K562 (cell line): ENCODE measurements around the gene C6orf89. TPM values are rescaled to one million over a fixed set of nuclear protein-coding genes. Genes with fewer than 3 reads are reported as not detected.

Source experiments
- ATAC-seq: fragments of 200-7000 bp; cut with Tn5 transposase; 3 replicates; pipeline ENCODE4 v1.9.1; 2020; ENCODE audit warnings: moderate library complexity
- BruUV-seq: library from RNA; stranded (reverse); fragments of 400-500 nt; replicated peaks from 2 replicates; lab custom pipeline; 2021; lab: Mats Ljungman, UMichigan
- CTCF ChIA-PET: fragments of 300-600 bp; formaldehyde crosslinking; extraction: SDS; loops from one replicate; lab custom pipeline; 2021; ENCODE audit warnings: low intra/inter-chr PET ratio; lab: Yijun Ruan, JAX
- POLR2A ChIA-PET: fragments of 300-600, 350-650 bp; sonication (Branson Sonifier 250); formaldehyde crosslinking; extraction: SDS; loops from one replicate; lab custom pipeline; 2021; ENCODE audit warnings: antibody characterized with exemption, inconsistent platforms; lab: Yijun Ruan, JAX
- DNase-seq, 4 experiments: peaks; one replicate each; pipeline versions ENCODE4 v3.0.0 to v3.0.0-alpha.2; 2011 to 2018; ENCODE audit warnings: low spot score in 3 of 4, mixed read lengths in 3 of 4; ENCODE audit errors: extremely low read depth in 1 of 4
- FAIRE-seq: peaks from 2 replicates; lab custom pipeline; 2011; peaks lifted over from hg19 to GRCh38; lab: Jason Lieb, UNC
- H2AFZ ChIP-seq: 2 replicates; pipeline ENCODE4 v1.6.0; 2011; ENCODE audit warnings: low read depth, low read length, control low read depth, inconsistent platforms
- H3K27ac ChIP-seq: fragments of 200-600 bp; 3 replicates; pipeline ENCODE4 v1.8.0; 2011; ENCODE audit warnings: low read depth, mild to moderate bottlenecking, control low read depth, inconsistent platforms, low read length, moderate library complexity, mixed read lengths; ENCODE audit errors: extremely low read depth
- H3K27me3 ChIP-seq, 2 experiments: fragments of 300-600 bp in 1 of 2; 2 replicates in 1 of 2; 3 replicates in 1 of 2; pipeline versions ENCODE4 v1.6.0 to v1.8.0; 2011; ENCODE audit warnings: inconsistent platforms in 2 of 2, low read length in 2 of 2, mild to moderate bottlenecking in 1 of 2, mixed read lengths in 1 of 2, moderate library complexity in 1 of 2; ENCODE audit not compliant: control insufficient read depth in 2 of 2, insufficient read depth in 2 of 2
- H3K36me3 ChIP-seq: fragments of 300-600 bp; 3 replicates; pipeline ENCODE4 v1.8.0; 2011; ENCODE audit warnings: mild to moderate bottlenecking, low read length, inconsistent platforms; ENCODE audit not compliant: control insufficient read depth, insufficient read depth
- H3K4me1 ChIP-seq, 2 experiments: fragments of 200-600 bp in 1 of 2; replicated peaks in 1 of 2; 2 replicates in 1 of 2; 3 replicates in 1 of 2; pipeline versions ENCODE4 v1.5.1 to v1.8.0; 2011; ENCODE audit warnings: inconsistent platforms in 2 of 2, low read length in 2 of 2, mild to moderate bottlenecking in 1 of 2, mixed read lengths in 1 of 2, moderate library complexity in 1 of 2; ENCODE audit not compliant: control insufficient read depth in 2 of 2, insufficient read depth in 2 of 2
- H3K4me2 ChIP-seq: 2 replicates; pipeline ENCODE4 v1.6.1; 2011; ENCODE audit warnings: low read length, control low read depth, inconsistent platforms, mixed read lengths; ENCODE audit not compliant: insufficient read depth
- H3K4me3 ChIP-seq: fragments of 200-600 bp; sonication (generic), shearing (Covaris generic); 2 replicates; pipeline ENCODE4 v1.5.1; 2016; ENCODE audit warnings: control low read depth, inconsistent platforms
- H3K79me2 ChIP-seq: fragments of 200-600 bp; 3 replicates; pipeline ENCODE4 v1.8.0; 2011; ENCODE audit warnings: low read length, inconsistent platforms; ENCODE audit not compliant: control insufficient read depth, insufficient read depth
- H3K9ac ChIP-seq, 2 experiments: 2 replicates each; pipeline versions ENCODE4 v1.6.0 to v1.6.1; 2011; ENCODE audit warnings: low read depth in 2 of 2, low read length in 2 of 2, control low read depth in 1 of 2, inconsistent platforms in 1 of 2, mild to moderate bottlenecking in 1 of 2, mixed read lengths in 1 of 2; ENCODE audit not compliant: insufficient read depth in 1 of 2
- H3K9me1 ChIP-seq: one replicate; pipeline ENCODE4 v1.6.0; 2011; ENCODE audit warnings: inconsistent platforms, mild to moderate bottlenecking, low read length, moderate library complexity; ENCODE audit not compliant: control insufficient read depth, insufficient read depth
- H3K9me3 ChIP-seq: replicated peaks from 2 replicates; pipeline ENCODE4 v1.5.1; 2011; ENCODE audit warnings: low read depth, low read length, inconsistent platforms; ENCODE audit not compliant: control insufficient read depth, insufficient read depth
- H4K20me1 ChIP-seq: replicated peaks from 2 replicates; pipeline ENCODE4 v1.6.1; 2011; ENCODE audit warnings: low read length, inconsistent platforms, mixed read lengths; ENCODE audit not compliant: control insufficient read depth, insufficient read depth
- BRD9 ChIP-seq: fragments of 450-650 bp; IDR thresholded peaks from 2 replicates; pipeline ENCODE4 v1.6.1; 2018; ENCODE audit warnings: low read depth; ENCODE audit not compliant: partially characterized antibody
- NFYB ChIP-seq: IDR thresholded peaks from 2 replicates; pipeline ENCODE4 v1.6.1; 2011; ENCODE audit warnings: mild to moderate bottlenecking, moderate library complexity; ENCODE audit not compliant: insufficient read length; ENCODE audit errors: extremely low read depth
- NKRF ChIP-seq: fragments of 450-650 bp; IDR thresholded peaks from 2 replicates; pipeline ENCODE4 v1.6.1; 2016; ENCODE audit warnings: borderline replicate concordance
- NONO ChIP-seq, 2 experiments: fragments of 200-400 bp in 1 of 2; fragments of 450-650 bp in 1 of 2; formaldehyde crosslinking in 1 of 2; IDR thresholded peaks; 2 replicates each; pipeline ENCODE4 v1.6.1; 2017; ENCODE audit warnings: low read depth in 2 of 2, mild to moderate bottlenecking in 2 of 2, moderate library complexity in 2 of 2, low read length in 1 of 2
- PML ChIP-seq: IDR thresholded peaks from 2 replicates; pipeline ENCODE4 v1.6.1; 2012; ENCODE audit warnings: low read length, inconsistent platforms
- RBM39 ChIP-seq: fragments of 200-400 bp; formaldehyde crosslinking; optimal IDR thresholded peaks from 2 replicates; pipeline ENCODE3; 2018; ENCODE audit warnings: low read depth, low read length
- TEAD2 ChIP-seq: fragments of 450-650 bp; IDR thresholded peaks from 2 replicates; pipeline ENCODE4 v1.6.1; 2016; ENCODE audit warnings: missing genetic modification characterization, control low read depth, missing compliant biosample characterization
- ZNF165 ChIP-seq: fragments of 250-450 bp; sonication (Bioruptor Pico); IDR thresholded peaks from 2 replicates; pipeline ENCODE4 v1.4.0; 2020; ENCODE audit warnings: borderline replicate concordance
- ZNF589 ChIP-seq: fragments of 200-800 bp; sonication (Bioruptor generic); IDR thresholded peaks from 2 replicates; pipeline ENCODE4 v1.6.1; 2016; ENCODE audit warnings: low read depth, missing genetic modification characterization, missing compliant biosample characterization
- WGBS: fragments of 100-300 bp; shearing (Covaris generic); methylation state at CpG from one replicate; pipeline ENCODE4 v1.1.6; 2016; ENCODE audit warnings: low coverage, mixed read lengths; ENCODE audit not compliant: insufficient coverage; ENCODE audit errors: missing lambda C conversion rate; 5-methylcytosine and 5-hydroxymethylcytosine counted together
- in situ Hi-C: fragments of 300-500 bp; cut with MboI; formaldehyde crosslinking; loops from 4 replicates; pipeline ENCODE4 v1.15.0; 2018; ENCODE audit warnings: inconsistent platforms, mixed read lengths
- intact Hi-C: fragments of 100-400 bp; cut with micrococcal nuclease; formaldehyde crosslinking; loops from 2 replicates; pipeline ENCODE4 v1.14.2; 2022
- polyA plus RNA-seq, 8 experiments: library from polyadenylated mRNA; depleted of rRNA in 4 of 8; stranded (reverse) in 5 of 8; unstranded in 3 of 8; fragments of >200 nt; fragmentation: Nextera tagmentation in 2 of 8; fragmentation: Illumina TruSeq in 1 of 8; extraction: Ambion mirVana in 2 of 8; extraction: Trizol in 1 of 8; gene quantifications; 2 replicates each; pipeline versions ENCODE4 v1.2.1 to v1.2.3, GENCODE V29; 2011 to 2014; ENCODE audit warnings: inconsistent platforms in 1 of 8, missing spikeins in 1 of 8
- total RNA-seq, 7 experiments: library from RNA; depleted of rRNA in 6 of 7; stranded (reverse); fragments of >200 nt in 6 of 7; fragmentation: Illumina TruSeq in 2 of 7; extraction: Trizol in 2 of 7; gene quantifications; 2 replicates each; pipeline versions ENCODE4 v1.2.1 to v1.2.3, GENCODE V29; 2011 to 2021; ENCODE audit warnings: low replicate concordance in 1 of 7

C6orf89 gene
- total and polyA plus RNA-seq, 9 of the 15 experiments (the other 6 are each of a cell fraction or from before 2014, with no cell fraction given): 35.2 to 111 (median 58.5) TPM

- TF ChIP-seq BRD9: no peak
- no peak for TF ChIP-seq ZNF589 (CRISPR knock-in tag)
Measured at GRCh38 chr6:36848658-36849441, 36.9 kb upstream of the C6orf89 start (continued).

- FAIRE-seq: no peak
- Histone ChIP-seq H3K36me3 (peaks cover 37% of the 10 kb centered on the region), H2AFZ (no peak overlapping the region), H3K4me2 (no peak overlapping the region), H3K4me3 (no peak overlapping the region), H3K4me1 (peaks cover 26 to 35% of the 10 kb centered on the region in 2 experiments), H3K27me3 (no peaks in the 10 kb centered on the region), H3K27ac (no peak overlapping the region), H3K9me3 (no peaks in the 10 kb centered on the region), H4K20me1 (no peaks in the 10 kb centered on the region), H3K9ac (no peak overlapping the region), H3K9me1 (peaks cover 3% of the 10 kb centered on the region), H3K79me2 (no peaks in the 10 kb centered on the region)
- no peak for ATAC-seq
- CTCF ChIA-PET: interaction anchor here (1.7 to 2.9 kb wide), 2 partner anchors 84 to 86 kb away, joined by 8 to 37 read pairs; no protein-coding TSS in a partner anchor
- no peak for TF ChIP-seq NKRF
- TF ChIP-seq ZNF165 (CRISPR knock-in tag): no peak
- no peak for TF ChIP-seq TEAD2 (tag)
- TF ChIP-seq NFYB: no peak
- TF ChIP-seq PML: no peak
- no peak for TF ChIP-seq RBM39
- TF ChIP-seq NONO (IDR thresholded peaks at IDR 0.05; ENCODE audit: low read depth in 2 of 2, low read length in 1 of 2): no peak
- no TSS peak for BruUV-seq
- no peak for DNase-seq
- POLR2A ChIA-PET: interaction anchor here (1.0 to 3.8 kb wide), 4 partner anchors 12 to 90 kb away, joined by 3 to 23 read pairs (median 7); no protein-coding TSS in a partner anchor
- intact Hi-C loops: no loop called here
- in situ Hi-C loops: loop anchor here (5.0 kb wide), 1 partner anchor 83 kb away; no protein-coding TSS in a partner anchor
- WGBS: 85% methylated on average over 9 of the region's 9 CpGs
Measured at GRCh38 chr6:36850021-36850420, 35.7 kb upstream of the C6orf89 start.
